ENCODE measurements around the gene ZBTB46. TPM values are rescaled to one million over a fixed set of nuclear protein-coding genes. Genes with fewer than 3 reads are reported as not detected.

The ZBTB46 gene
- total RNA-seq, 5 donors from 2014 or later (not counting 1 experiment from before 2014, with no cell fraction given): 0.20 to 0.95 (median 0.30) TPM

DNA sequence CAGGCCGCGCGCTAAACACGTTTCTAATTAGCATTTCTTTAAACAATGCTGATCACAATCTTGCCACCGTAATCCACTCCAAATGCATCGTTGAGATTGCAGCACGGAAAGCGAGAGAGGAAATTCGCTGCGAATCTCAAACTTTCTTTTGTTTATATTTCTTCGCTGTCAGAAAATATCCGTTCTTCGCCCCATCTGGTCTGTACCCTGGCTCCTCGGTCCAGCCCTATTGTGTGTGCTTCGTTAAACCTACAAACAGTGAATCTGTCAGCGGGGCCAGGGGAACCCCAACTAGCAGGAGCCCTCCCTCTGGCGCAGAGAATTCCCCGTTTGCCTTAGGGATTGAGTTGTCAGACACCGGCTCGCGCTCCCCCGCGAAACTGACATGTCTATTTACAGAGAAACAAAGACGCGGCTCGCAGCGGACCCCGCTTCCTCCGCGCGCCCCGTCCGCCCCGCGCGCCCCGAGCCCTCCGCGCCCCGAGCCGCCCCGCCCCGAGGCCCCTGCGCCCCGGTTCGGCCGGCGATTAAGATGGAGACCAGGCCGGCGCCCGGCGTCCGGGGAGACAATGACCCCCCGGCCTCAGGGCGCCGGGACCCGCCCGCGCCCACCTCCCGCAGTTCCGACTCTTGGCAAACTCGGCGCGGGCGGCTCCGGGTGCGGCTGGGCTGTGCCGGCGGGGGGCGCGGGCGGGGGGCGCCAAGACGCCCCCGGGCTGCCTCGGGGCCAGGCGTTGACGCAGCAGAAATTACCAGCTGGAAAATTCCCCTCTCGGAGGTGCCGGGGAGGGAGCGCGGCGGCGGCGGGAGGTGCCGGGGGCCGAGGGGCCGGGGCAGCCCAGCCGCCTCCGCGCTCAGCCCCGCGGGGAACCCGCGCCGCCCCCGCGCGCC is 874 bp downstream of the ZBTB46 start:
- H3K9me3 Mint-ChIP-seq: no peaks in the 10 kb centered on the region
- ATAC-seq (replicated peaks in 1 of 4) (peak in 3 of 4 experiments; percentile 10 to 31 (median 23)), DNase-seq (no peak)
- H3K4me1 Mint-ChIP-seq: peaks cover 9 to 11% (median 11%) of the 10 kb centered on the region in 3 donors
- no peak overlapping the region for H3K27ac ChIP-seq (ENCODE audit: low read length)
- H3K27ac Mint-ChIP-seq: peak overlapping the region in 1 of 2 donors; percentile 69
- H3K4me1 ChIP-seq (ENCODE audit: control insufficient read depth in 1 of 2, extremely low read depth in 1 of 2, insufficient read depth in 2 of 2, low read length in 2 of 2): peaks cover 3 to 9% of the 10 kb centered on the region in 2 experiments
- ChIA-PET CTCF (no interaction called here), POLR2A (interaction anchor here in 1 of 2 donors (0.6 kb wide), 1 partner anchor 45 kb away, joined by 6 read pairs; no protein-coding TSS in a partner anchor)
- peaks cover 30 to 57% of the 10 kb centered on the region in 2 donors for H3K27me3 Mint-ChIP-seq
- no peaks in the 10 kb centered on the region for H3K9me3 ChIP-seq
- H3K4me3 ChIP-seq (ENCODE audit: control insufficient read depth in 1 of 2, extremely low read depth in 1 of 2, low read length in 1 of 2): peak overlapping the region; percentile 11 to 64
- no peaks in the 10 kb centered on the region for H3K36me3 Mint-ChIP-seq
- no peaks in the 10 kb centered on the region for H3K36me3 ChIP-seq (ENCODE audit: control insufficient read depth in 2 of 2, extremely low read depth in 1 of 2, insufficient read depth in 1 of 2, low read length in 1 of 2)
- peak overlapping the region; percentile 77 to 85 (median 85) for H3K4me3 Mint-ChIP-seq
- peaks cover 5 to 72% of the 10 kb centered on the region in 2 experiments for H3K27me3 ChIP-seq (replicated peaks in 1 of 2; ENCODE audit: control insufficient read depth in 2 of 2, extremely low read depth in 1 of 2, insufficient read depth in 2 of 2, low read length in 1 of 2)
- WGBS (ENCODE audit: insufficient coverage): 2% methylated on average over 92 of the region's 99 CpGs

DNA sequence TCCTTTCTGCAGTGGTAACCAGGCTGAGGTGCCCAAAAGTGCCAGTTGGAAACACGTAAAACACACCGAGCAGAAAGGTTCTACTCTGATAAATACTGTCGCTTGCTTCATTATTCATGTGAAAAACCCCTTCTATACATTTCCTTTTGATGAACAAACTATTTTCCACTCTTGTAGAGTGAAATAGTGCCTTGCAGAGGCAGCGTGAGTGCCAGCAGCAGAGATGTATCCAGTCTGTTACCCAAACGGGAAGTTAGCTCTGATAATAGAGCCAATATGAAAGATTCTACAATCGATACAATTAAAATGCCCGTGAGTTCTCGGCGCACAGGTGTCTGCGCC is 1.5 kb downstream of the ZBTB46 start:
- WGBS (ENCODE audit: insufficient coverage): 0% methylated on average over 5 of the region's 10 CpGs
- peaks cover 9 to 11% (median 11%) of the 10 kb centered on the region in 3 donors for H3K4me1 Mint-ChIP-seq
- peak overlapping the region in 1 of 2 donors; percentile 69 for H3K27ac Mint-ChIP-seq
- Histone ChIP-seq H3K36me3 (ENCODE audit: control insufficient read depth in 2 of 2, extremely low read depth in 1 of 2, insufficient read depth in 1 of 2, low read length in 1 of 2) (no peaks in the 10 kb centered on the region), H3K27me3 (replicated peaks in 1 of 2; ENCODE audit: control insufficient read depth in 2 of 2, extremely low read depth in 1 of 2, insufficient read depth in 2 of 2, low read length in 1 of 2) (peaks cover 5 to 73% of the 10 kb centered on the region in 2 experiments), H3K4me3 (ENCODE audit: control insufficient read depth in 1 of 2, extremely low read depth in 1 of 2, low read length in 1 of 2) (peak overlapping the region; percentile 11 to 64), H3K9me3 (no peaks in the 10 kb centered on the region), H3K4me1 (ENCODE audit: control insufficient read depth in 1 of 2, extremely low read depth in 1 of 2, insufficient read depth in 2 of 2, low read length in 2 of 2) (peaks cover 3 to 9% of the 10 kb centered on the region in 2 experiments), H3K27ac (ENCODE audit: low read length) (no peak overlapping the region)
- ChIA-PET POLR2A (no interaction called here), CTCF (no interaction called here)
- ATAC-seq (replicated peaks in 1 of 4) (peak in 2 of 4 experiments; percentile 5 to 52), DNase-seq (no peak)
- peak overlapping the region; percentile 77 to 85 (median 85) for H3K4me3 Mint-ChIP-seq
- peaks cover 30 to 57% of the 10 kb centered on the region in 2 donors for H3K27me3 Mint-ChIP-seq
- no peaks in the 10 kb centered on the region for H3K9me3 Mint-ChIP-seq
- no peaks in the 10 kb centered on the region for H3K36me3 Mint-ChIP-seq

DNA sequence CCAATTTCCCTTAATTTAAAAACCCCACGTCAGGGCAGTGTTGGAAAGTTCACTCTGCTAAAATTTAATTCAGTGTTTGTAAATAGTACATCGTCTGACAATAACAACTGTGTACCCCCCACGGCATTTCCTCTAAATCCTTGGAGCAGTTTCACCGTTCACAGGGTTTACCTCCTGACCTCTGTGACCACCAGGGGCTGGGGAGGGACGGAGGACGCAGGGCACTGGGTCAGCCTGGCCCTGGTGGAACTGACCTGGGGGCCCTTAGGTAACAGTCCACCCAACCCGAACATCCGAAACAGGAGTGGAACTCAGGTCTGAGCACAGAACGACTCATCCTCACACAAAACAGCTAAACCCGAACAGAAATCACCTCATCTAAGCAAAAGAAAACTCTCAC is 2.1 kb downstream of the ZBTB46 start:
- no peak for DNase-seq
- Histone ChIP-seq H3K4me3 (ENCODE audit: control insufficient read depth in 1 of 2, extremely low read depth in 1 of 2, low read length in 1 of 2) (no peak overlapping the region), H3K27ac (ENCODE audit: low read length) (no peak overlapping the region), H3K27me3 (replicated peaks in 1 of 2; ENCODE audit: control insufficient read depth in 2 of 2, extremely low read depth in 1 of 2, insufficient read depth in 2 of 2, low read length in 1 of 2) (peaks cover 5 to 71% of the 10 kb centered on the region in 2 experiments), H3K36me3 (ENCODE audit: control insufficient read depth in 2 of 2, extremely low read depth in 1 of 2, insufficient read depth in 1 of 2, low read length in 1 of 2) (no peaks in the 10 kb centered on the region), H3K4me1 (ENCODE audit: control insufficient read depth in 1 of 2, extremely low read depth in 1 of 2, insufficient read depth in 2 of 2, low read length in 2 of 2) (peaks cover 3 to 9% of the 10 kb centered on the region in 2 experiments), H3K9me3 (no peaks in the 10 kb centered on the region)
- no peak for ATAC-seq (replicated peaks in 1 of 4)
- H3K9me3 Mint-ChIP-seq: no peaks in the 10 kb centered on the region
- H3K27me3 Mint-ChIP-seq: peaks cover 30 to 58% of the 10 kb centered on the region in 2 donors
- CTCF ChIA-PET: no interaction called here
- peaks cover 9 to 11% (median 11%) of the 10 kb centered on the region in 3 donors for H3K4me1 Mint-ChIP-seq
- H3K4me3 Mint-ChIP-seq: peak overlapping the region in 2 of 3 donors; percentile 77 to 85
- POLR2A ChIA-PET: no interaction called here
- no peak overlapping the region for H3K27ac Mint-ChIP-seq
- 92% methylated on average over 7 of the region's 10 CpGs for WGBS (ENCODE audit: insufficient coverage)
- H3K36me3 Mint-ChIP-seq: no peaks in the 10 kb centered on the region

DNA sequence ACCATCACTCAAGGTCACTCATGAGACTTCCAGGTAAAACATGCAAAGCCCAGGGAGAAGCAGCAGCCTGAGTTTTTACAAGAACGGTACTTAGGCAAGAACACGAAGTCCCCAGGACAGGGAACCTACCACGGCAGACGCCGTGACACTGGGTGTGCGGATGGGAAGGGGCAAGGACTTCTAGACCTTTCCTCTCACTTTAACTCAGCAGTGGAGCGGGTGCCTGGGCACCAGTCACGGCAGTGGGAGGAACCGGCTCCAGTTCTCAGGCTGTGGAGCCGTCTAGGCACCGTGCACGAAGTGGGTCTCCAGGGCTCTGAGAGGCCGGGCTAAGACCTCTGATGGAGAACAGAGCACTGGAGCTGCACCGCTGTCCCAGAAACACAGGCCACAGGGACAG is 2.5 kb downstream of the ZBTB46 start:
- no peak for DNase-seq
- Histone ChIP-seq H3K27ac (ENCODE audit: low read length) (no peak overlapping the region), H3K36me3 (ENCODE audit: control insufficient read depth in 2 of 2, extremely low read depth in 1 of 2, insufficient read depth in 1 of 2, low read length in 1 of 2) (no peaks in the 10 kb centered on the region), H3K27me3 (replicated peaks in 1 of 2; ENCODE audit: control insufficient read depth in 2 of 2, extremely low read depth in 1 of 2, insufficient read depth in 2 of 2, low read length in 1 of 2) (peaks cover 5 to 75% of the 10 kb centered on the region in 2 experiments), H3K4me3 (ENCODE audit: control insufficient read depth in 1 of 2, extremely low read depth in 1 of 2, low read length in 1 of 2) (no peak overlapping the region), H3K9me3 (no peaks in the 10 kb centered on the region), H3K4me1 (ENCODE audit: control insufficient read depth in 1 of 2, extremely low read depth in 1 of 2, insufficient read depth in 2 of 2, low read length in 2 of 2) (peaks cover 3 to 9% of the 10 kb centered on the region in 2 experiments)
- Mint-ChIP-seq H3K4me3 (peak overlapping the region in 1 of 3 donors; percentile 85), H3K27ac (no peak overlapping the region), H3K4me1 (peaks cover 9 to 11% (median 11%) of the 10 kb centered on the region in 3 donors), H3K27me3 (peaks cover 33 to 58% of the 10 kb centered on the region in 2 donors), H3K36me3 (no peaks in the 10 kb centered on the region), H3K9me3 (no peaks in the 10 kb centered on the region)
- POLR2A ChIA-PET: no interaction called here
- 96% methylated on average over 8 of the region's 14 CpGs for WGBS (ENCODE audit: insufficient coverage)
- CTCF ChIA-PET: no interaction called here
- ATAC-seq (replicated peaks in 1 of 4): no peak

DNA sequence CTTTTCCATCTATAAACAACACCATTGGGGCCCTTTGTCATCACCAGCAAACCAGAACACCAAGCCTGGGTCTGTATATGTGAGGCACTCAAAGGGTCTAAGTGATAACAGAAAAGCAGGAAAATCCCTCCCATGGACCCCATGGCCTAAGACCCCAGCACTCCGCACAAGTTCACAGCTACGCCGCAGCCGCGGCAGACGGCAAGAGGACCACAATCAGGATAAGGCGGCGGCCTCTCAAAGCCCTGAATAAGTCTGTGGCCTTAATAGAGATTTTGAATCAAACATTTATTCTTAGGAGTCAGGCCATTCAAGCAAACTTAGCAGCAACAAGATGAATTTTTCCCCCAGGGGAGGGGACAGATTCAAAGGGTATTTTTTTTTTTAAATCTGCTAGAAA is 2.9 kb downstream of the ZBTB46 start:
- no peak for DNase-seq
- Mint-ChIP-seq H3K4me1 (peaks cover 9 to 11% (median 10%) of the 10 kb centered on the region in 3 donors), H3K36me3 (no peaks in the 10 kb centered on the region), H3K27ac (peak overlapping the region in 1 of 2 donors; percentile 52), H3K27me3 (peaks cover 33 to 56% of the 10 kb centered on the region in 2 donors), H3K9me3 (no peaks in the 10 kb centered on the region), H3K4me3 (no peak overlapping the region)
- no peak for ATAC-seq (replicated peaks in 1 of 4)
- no peaks in the 10 kb centered on the region for H3K36me3 ChIP-seq (ENCODE audit: control insufficient read depth in 2 of 2, extremely low read depth in 1 of 2, insufficient read depth in 1 of 2, low read length in 1 of 2)
- H3K27ac ChIP-seq (ENCODE audit: low read length): no peak overlapping the region
- peaks cover 3 to 9% of the 10 kb centered on the region in 2 experiments for H3K4me1 ChIP-seq (ENCODE audit: control insufficient read depth in 1 of 2, extremely low read depth in 1 of 2, insufficient read depth in 2 of 2, low read length in 2 of 2)
- H3K27me3 ChIP-seq (replicated peaks in 1 of 2; ENCODE audit: control insufficient read depth in 2 of 2, extremely low read depth in 1 of 2, insufficient read depth in 2 of 2, low read length in 1 of 2): peaks cover 5 to 79% of the 10 kb centered on the region in 2 experiments
- H3K9me3 ChIP-seq: no peaks in the 10 kb centered on the region
- 97% methylated on average over 6 of the region's 8 CpGs for WGBS (ENCODE audit: insufficient coverage)
- CTCF ChIA-PET: interaction anchor here in 1 of 2 donors (0.7 kb wide), 1 partner anchor 18 kb away, joined by 4 read pairs; no protein-coding TSS in a partner anchor
- no peak overlapping the region for H3K4me3 ChIP-seq (ENCODE audit: control insufficient read depth in 1 of 2, extremely low read depth in 1 of 2, low read length in 1 of 2)
- POLR2A ChIA-PET: interaction anchor here in 1 of 2 donors (0.6 kb wide), 1 partner anchor 287 kb away, joined by 4 read pairs; no protein-coding TSS in a partner anchor

DNA sequence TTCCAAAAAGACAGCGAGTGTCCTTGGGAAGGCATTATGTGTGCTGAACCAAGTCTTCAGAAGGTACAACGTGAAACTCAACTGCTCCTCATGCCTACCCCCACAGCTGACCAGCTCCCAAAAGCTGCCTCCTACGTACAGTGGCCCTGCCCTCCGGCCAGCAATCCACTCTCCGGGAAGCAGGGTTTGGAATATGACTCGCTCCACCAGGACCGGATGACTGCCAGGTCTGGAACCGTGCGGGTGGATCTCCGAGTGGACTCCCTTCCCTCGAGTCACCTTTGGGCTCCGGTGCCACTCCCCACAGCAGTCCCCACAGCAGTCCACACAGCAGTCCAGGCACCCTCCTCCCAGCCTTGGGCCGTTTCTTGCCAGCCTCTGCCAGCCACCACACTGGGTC is 4.3 kb downstream of the ZBTB46 start:
- no peaks in the 10 kb centered on the region for H3K36me3 Mint-ChIP-seq
- DNase-seq (no peak), ATAC-seq (replicated peaks in 1 of 4) (no peak)
- H3K27me3 Mint-ChIP-seq: peaks cover 35 to 51% of the 10 kb centered on the region in 2 donors
- H3K27ac Mint-ChIP-seq: no peak overlapping the region
- POLR2A ChIA-PET: no interaction called here
- CTCF ChIA-PET: no interaction called here
- Histone ChIP-seq H3K4me1 (ENCODE audit: control insufficient read depth in 1 of 2, extremely low read depth in 1 of 2, insufficient read depth in 2 of 2, low read length in 2 of 2) (peaks cover 3 to 9% of the 10 kb centered on the region in 2 experiments), H3K27me3 (replicated peaks in 1 of 2; ENCODE audit: control insufficient read depth in 2 of 2, extremely low read depth in 1 of 2, insufficient read depth in 2 of 2, low read length in 1 of 2) (peaks cover 5 to 77% of the 10 kb centered on the region in 2 experiments), H3K27ac (ENCODE audit: low read length) (no peak overlapping the region), H3K36me3 (ENCODE audit: control insufficient read depth in 2 of 2, extremely low read depth in 1 of 2, insufficient read depth in 1 of 2, low read length in 1 of 2) (no peaks in the 10 kb centered on the region), H3K4me3 (ENCODE audit: control insufficient read depth in 1 of 2, extremely low read depth in 1 of 2, low read length in 1 of 2) (no peak overlapping the region), H3K9me3 (no peaks in the 10 kb centered on the region)
- peaks cover 9 to 11% (median 10%) of the 10 kb centered on the region in 3 donors for H3K4me1 Mint-ChIP-seq
- no peak overlapping the region for H3K4me3 Mint-ChIP-seq
- WGBS (ENCODE audit: insufficient coverage): 85% methylated on average over 13 of the region's 13 CpGs
- no peaks in the 10 kb centered on the region for H3K9me3 Mint-ChIP-seq
